IMR-90 (cell line): ENCODE data around the gene ITIH4. TPM values are rescaled to one million over a fixed set of nuclear protein-coding genes. Genes with fewer than 3 reads are reported as not detected.

ENCODE experiments used
- ATAC-seq: fragments of 200-7000 bp; cut with Tn5 transposase; 2 replicates; pipeline ENCODE4 v1.9.1; 2020; ENCODE audit warnings: low read depth, mild to moderate bottlenecking, moderate library complexity
- BruUV-seq: library from RNA; stranded (reverse); fragments of 400-500 nt; replicated peaks from 2 replicates; lab custom pipeline; 2021; lab: Mats Ljungman, UMichigan
- CTCF ChIA-PET: fragments of 300-600 bp; formaldehyde crosslinking; extraction: SDS; loops from one replicate; lab custom pipeline; 2021; ENCODE audit warnings: antibody characterized with exemption; lab: Yijun Ruan, JAX
- POLR2A ChIA-PET: fragments of 300-600 bp; sonication (Branson Sonifier 250); formaldehyde crosslinking; loops from one replicate; lab custom pipeline; 2022; ENCODE audit warnings: antibody characterized with exemption; ENCODE audit not compliant: unreplicated experiment; lab: Charles Lee
- DNase-seq: peaks from one replicate; pipeline ENCODE4 v3.0.0; 2013
- H2AFZ ChIP-seq: replicated peaks from 2 replicates; pipeline ENCODE3; 2013; ENCODE audit warnings: low read length, mild to moderate bottlenecking; ENCODE audit not compliant: poor library complexity
- H2AK5ac ChIP-seq: 2 replicates; pipeline ENCODE4 v1.6.1; 2013; ENCODE audit warnings: low read depth, low read length, inconsistent platforms
- H2AK9ac ChIP-seq: replicated peaks from 2 replicates; pipeline ENCODE3; 2013; ENCODE audit warnings: mild to moderate bottlenecking, low read depth, low read length, moderate library complexity; ENCODE audit not compliant: poor library complexity
- H2BK120ac ChIP-seq: 2 replicates; pipeline ENCODE4 v1.6.1; 2013; ENCODE audit warnings: low read depth, low read length, inconsistent platforms
- H2BK15ac ChIP-seq: 3 replicates; pipeline ENCODE4 v1.6.1; 2013; ENCODE audit warnings: low read depth, low read length, inconsistent platforms
- H2BK20ac ChIP-seq: 2 replicates; pipeline ENCODE4 v1.6.1; 2013; ENCODE audit warnings: low read depth, mild to moderate bottlenecking, inconsistent platforms, low read length, moderate library complexity
- H2BK5ac ChIP-seq: 2 replicates; pipeline ENCODE4 v1.6.1; 2013; ENCODE audit warnings: mild to moderate bottlenecking, low read depth, low read length, inconsistent platforms; ENCODE audit not compliant: poor library complexity, severe bottlenecking
- H3K14ac ChIP-seq: replicated peaks from 2 replicates; pipeline ENCODE4 v1.6.1; 2013; ENCODE audit warnings: low read depth, low read length, inconsistent platforms
- H3K18ac ChIP-seq: 2 replicates; pipeline ENCODE4 v1.6.1; 2013; ENCODE audit warnings: low read depth, low read length, control low read depth
- H3K23ac ChIP-seq: 2 replicates; pipeline ENCODE4 v1.6.1; 2013; ENCODE audit warnings: low read depth, low read length, inconsistent platforms
- H3K27ac ChIP-seq: 2 replicates; pipeline ENCODE4 v1.5.1; 2013; ENCODE audit warnings: mild to moderate bottlenecking, control low read depth, low read length; ENCODE audit not compliant: insufficient read depth
- H3K27me3 ChIP-seq: 2 replicates; pipeline ENCODE4 v1.6.1; 2013; ENCODE audit warnings: low read length; ENCODE audit not compliant: control insufficient read depth, insufficient read depth
- H3K36me3 ChIP-seq: 2 replicates; pipeline ENCODE4 v1.6.1; 2013; ENCODE audit warnings: low read length, mixed read lengths; ENCODE audit not compliant: control insufficient read depth, insufficient read depth
- H3K4ac ChIP-seq: 2 replicates; pipeline ENCODE4 v1.6.1; 2013; ENCODE audit warnings: low read depth, low read length, inconsistent platforms
- H3K4me1 ChIP-seq: 2 replicates; pipeline ENCODE4 v1.6.1; 2013; ENCODE audit warnings: low read length, mixed read lengths; ENCODE audit not compliant: control insufficient read depth, insufficient read depth
- H3K4me2 ChIP-seq: 2 replicates; pipeline ENCODE4 v1.6.1; 2013; ENCODE audit warnings: low read depth, mild to moderate bottlenecking, control low read depth, low read length, moderate library complexity
- H3K4me3 ChIP-seq: 2 replicates; pipeline ENCODE4 v1.5.1; 2013; ENCODE audit warnings: low read depth, mild to moderate bottlenecking, control low read depth, low read length, moderate library complexity; ENCODE audit not compliant: insufficient read depth
- H3K56ac ChIP-seq: 2 replicates; pipeline ENCODE4 v1.6.1; 2013; ENCODE audit warnings: low read length, inconsistent platforms; ENCODE audit not compliant: insufficient read depth; ENCODE audit errors: extremely low read depth
- H3K79me1 ChIP-seq, 2 experiments: 2 replicates each; pipeline ENCODE4 v1.6.1; 2013; ENCODE audit warnings: low read length in 2 of 2, inconsistent platforms in 1 of 2, low read depth in 1 of 2
- H3K9ac ChIP-seq: 2 replicates; pipeline ENCODE4 v1.6.1; 2013; ENCODE audit warnings: low read depth, low read length, control low read depth
- H3K9me1 ChIP-seq: 2 replicates; pipeline ENCODE4 v1.6.1; 2013; ENCODE audit warnings: low read length, inconsistent platforms; ENCODE audit not compliant: insufficient read depth
- H3K9me3 ChIP-seq: 2 replicates; pipeline ENCODE4 v1.6.1; 2013; ENCODE audit warnings: low read length; ENCODE audit not compliant: control insufficient read depth, insufficient read depth
- H4K20me1 ChIP-seq: 2 replicates; pipeline ENCODE4 v1.6.1; 2013; ENCODE audit warnings: low read length, inconsistent platforms; ENCODE audit not compliant: insufficient read depth
- H4K5ac ChIP-seq: 2 replicates; pipeline ENCODE4 v1.6.1; 2013; ENCODE audit warnings: mild to moderate bottlenecking, low read depth, low read length, control low read depth
- H4K8ac ChIP-seq, 2 experiments: 2 replicates each; pipeline ENCODE4 v1.6.1; 2013; ENCODE audit warnings: low read depth in 2 of 2, low read length in 2 of 2, control low read depth in 1 of 2, inconsistent platforms in 1 of 2
- H4K91ac ChIP-seq: 2 replicates; pipeline ENCODE4 v1.6.1; 2013; ENCODE audit warnings: low read depth, low read length, inconsistent platforms; ENCODE audit not compliant: insufficient read depth
- BHLHE40 ChIP-seq: fragments of 150-350 bp; IDR thresholded peaks from 2 replicates; pipeline ENCODE4 v1.6.1; 2016; ENCODE audit warnings: mild to moderate bottlenecking, low read depth, low read length
- CEBPB ChIP-seq: IDR thresholded peaks from 2 replicates; pipeline ENCODE4 v1.6.1; 2012; ENCODE audit warnings: low read depth, low read length, improper control_type of control experiment
- CHD1 ChIP-seq: IDR thresholded peaks from 2 replicates; pipeline ENCODE4 v1.6.1; 2012; ENCODE audit warnings: low read depth, low read length, improper control_type of control experiment
- FOS ChIP-seq: fragments of 150-350 bp; IDR thresholded peaks from 2 replicates; pipeline ENCODE4 v1.6.1; 2016; ENCODE audit warnings: low read depth, low read length
- MAFK ChIP-seq: IDR thresholded peaks from 2 replicates; pipeline ENCODE4 v1.6.1; 2012; ENCODE audit warnings: low read depth, low read length, improper control_type of control experiment
- MAZ ChIP-seq: IDR thresholded peaks from 2 replicates; pipeline ENCODE4 v1.6.1; 2012; ENCODE audit warnings: low read depth, mild to moderate bottlenecking, low read length, improper control_type of control experiment, moderate library complexity, borderline replicate concordance
- MXI1 ChIP-seq: IDR thresholded peaks from 2 replicates; pipeline ENCODE4 v1.6.1; 2012; ENCODE audit warnings: low read depth, mild to moderate bottlenecking, low read length, moderate library complexity, borderline replicate concordance
- NFE2L2 ChIP-seq: fragments of 150-350 bp; IDR thresholded peaks from 2 replicates; pipeline ENCODE4 v1.6.1; 2016; ENCODE audit warnings: low read depth, mild to moderate bottlenecking, low read length
- POLR2A ChIP-seq: IDR thresholded peaks from 2 replicates; pipeline ENCODE4 v1.6.1; 2012; ENCODE audit warnings: mild to moderate bottlenecking, low read depth, low read length
- RAD21 ChIP-seq: IDR thresholded peaks from 2 replicates; pipeline ENCODE4 v1.6.1; 2012; ENCODE audit warnings: low read length, improper control_type of control experiment
- RCOR1 ChIP-seq: IDR thresholded peaks from 2 replicates; pipeline ENCODE4 v1.6.1; 2012; ENCODE audit warnings: mild to moderate bottlenecking, low read length, improper control_type of control experiment; ENCODE audit not compliant: insufficient replicate concordance
- RFX5 ChIP-seq: IDR thresholded peaks from 2 replicates; pipeline ENCODE4 v1.8.0; 2012; ENCODE audit warnings: low read depth, mild to moderate bottlenecking, low read length, moderate library complexity
- SMC3 ChIP-seq: fragments of 150-350 bp; IDR thresholded peaks from 2 replicates; pipeline ENCODE4 v1.6.1; 2016; ENCODE audit warnings: low read depth, mild to moderate bottlenecking, antibody characterized with exemption, low read length, moderate library complexity
- USF2 ChIP-seq: fragments of 150-350 bp; IDR thresholded peaks from 2 replicates; pipeline ENCODE4 v1.6.1; 2017; ENCODE audit warnings: mild to moderate bottlenecking, antibody characterized with exemption, low read length, low read depth
- WGBS, 2 experiments: methylation state at CpG; one replicate each; pipeline versions ENCODE4 v1.1.5 to v1.1.7; 2013; ENCODE audit warnings: missing lambda C conversion rate in 2 of 2; ENCODE audit not compliant: insufficient read length in 1 of 2; ENCODE audit errors: extremely low coverage in 2 of 2; 5-methylcytosine and 5-hydroxymethylcytosine counted together
- dilution Hi-C: fragments of 300-500 bp; cut with HindIII; formaldehyde crosslinking; loops from one replicate; pipeline ENCODE4 v1.14.3; 2018; ENCODE audit warnings: low sequenced_read_pairs; ENCODE audit not compliant: unreplicated experiment
- in situ Hi-C: fragments of 300-500 bp; cut with MboI; formaldehyde crosslinking; loops from 3 replicates; pipeline ENCODE4 v1.14.3; 2019; ENCODE audit warnings: low sequenced_read_pairs, inconsistent platforms, mixed read lengths
- intact Hi-C: fragments of 100-400 bp; cut with micrococcal nuclease; formaldehyde crosslinking; loops from 2 replicates; pipeline ENCODE4 v1.10.0; 2022
- polyA plus RNA-seq, 3 experiments: library from polyadenylated mRNA; depleted of rRNA; stranded (reverse); fragments of >200 nt; gene quantifications; 2 replicates each; pipeline ENCODE4 v1.2.3, GENCODE V29; 2012; ENCODE audit warnings: low replicate concordance in 1 of 3
- total RNA-seq: library from RNA; depleted of rRNA; stranded (reverse); fragments of >200 nt; gene quantifications from 2 replicates; pipeline ENCODE4 v1.2.3, GENCODE V29; 2012
- TF ChIP-seq, protein P1 (sequence below): conservative IDR thresholded peaks from 2 replicates; pipeline ENCODE4 v1.5.1; 2012; ENCODE audit warnings: mild to moderate bottlenecking, low read depth, low read length, improper control_type of control experiment
- TF ChIP-seq, protein P2 (sequence below): fragments of 150-350 bp; IDR thresholded peaks from 2 replicates; pipeline ENCODE4 v1.6.1; 2016; ENCODE audit warnings: low read depth, mild to moderate bottlenecking, low read length, moderate library complexity, borderline replicate concordance

The ITIH4 gene
- total and polyA plus RNA-seq, 2 of the 4 experiments (the other 2 are of a cell fraction), result 0.26 to 0.36 TPM

DNA sequence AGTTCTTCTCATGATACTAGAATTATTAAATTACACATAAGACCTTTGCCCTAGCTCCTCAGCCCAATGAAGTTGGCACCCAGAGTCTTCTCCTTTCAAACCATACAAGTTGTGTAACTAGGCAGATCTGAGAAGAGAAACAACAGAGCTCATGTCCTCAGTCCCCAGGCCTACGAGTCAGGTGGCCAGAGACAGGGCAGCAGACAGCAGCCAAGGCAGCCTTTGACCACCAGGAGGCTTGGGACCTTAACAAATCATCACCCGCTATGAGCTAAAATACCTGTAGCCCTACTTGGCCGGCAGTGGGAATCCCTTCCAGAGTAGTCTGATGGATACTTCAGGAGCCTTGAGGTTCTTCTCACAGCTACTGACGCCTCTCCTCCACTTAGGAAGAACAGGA lies 48.6 kb upstream of the ITIH4 start:
- no peak overlapping the region for H3K23ac ChIP-seq

More for the DNA sequence above, 48.6 kb upstream of the ITIH4 start:
- no peak overlapping the region for H3K9ac ChIP-seq
- intact Hi-C loops (no loop called here), in situ Hi-C loops (no loop called here), dilution Hi-C loops (no loop called here)
- no peak overlapping the region for H3K14ac ChIP-seq
- H3K79me1 ChIP-seq, result peaks cover 13 to 56% of the 10 kb centered on the region in 2 experiments; a peak in 3 of 4 replicates
- no peaks in the 10 kb centered on the region for H4K20me1 ChIP-seq
- no TSS peak for BruUV-seq
- H3K4ac ChIP-seq, result no peak overlapping the region
- no peak overlapping the region for H2AK9ac ChIP-seq
- H2BK20ac ChIP-seq, result no peak overlapping the region
- H3K56ac ChIP-seq, result no peak overlapping the region
- H4K91ac ChIP-seq, result no peak overlapping the region
- no peak overlapping the region for H2BK120ac ChIP-seq
- H4K5ac ChIP-seq, result no peak overlapping the region
- no peak overlapping the region for H3K4me3 ChIP-seq
- no CpG with 5 or more reads among the region's 4 CpGs for WGBS, 2 experiments
- H2BK5ac ChIP-seq, result no peak overlapping the region
- ChIA-PET POLR2A (no interaction called here), CTCF (no interaction called here)
- no peak for ATAC-seq
- no peak overlapping the region for H2AK5ac ChIP-seq
- no peaks in the 10 kb centered on the region for H3K9me3 ChIP-seq
- H4K8ac ChIP-seq, result no peak overlapping the region
- no peak overlapping the region for H3K18ac ChIP-seq
- no peak overlapping the region for H3K4me2 ChIP-seq
- TF ChIP-seq MAZ (no peak), RAD21 (no peak), FOS (no peak), CHD1 (no peak), POLR2A (no peak), RCOR1 (no peak), SMC3 (no peak), BHLHE40 (no peak), USF2 (no peak), MXI1 (no peak), MAFK (no peak), CEBPB (no peak), NFE2L2 (no peak), RFX5 (no peak; the same call in 1 of the 2 replicates)
- TF ChIP-seq, protein P1, sequence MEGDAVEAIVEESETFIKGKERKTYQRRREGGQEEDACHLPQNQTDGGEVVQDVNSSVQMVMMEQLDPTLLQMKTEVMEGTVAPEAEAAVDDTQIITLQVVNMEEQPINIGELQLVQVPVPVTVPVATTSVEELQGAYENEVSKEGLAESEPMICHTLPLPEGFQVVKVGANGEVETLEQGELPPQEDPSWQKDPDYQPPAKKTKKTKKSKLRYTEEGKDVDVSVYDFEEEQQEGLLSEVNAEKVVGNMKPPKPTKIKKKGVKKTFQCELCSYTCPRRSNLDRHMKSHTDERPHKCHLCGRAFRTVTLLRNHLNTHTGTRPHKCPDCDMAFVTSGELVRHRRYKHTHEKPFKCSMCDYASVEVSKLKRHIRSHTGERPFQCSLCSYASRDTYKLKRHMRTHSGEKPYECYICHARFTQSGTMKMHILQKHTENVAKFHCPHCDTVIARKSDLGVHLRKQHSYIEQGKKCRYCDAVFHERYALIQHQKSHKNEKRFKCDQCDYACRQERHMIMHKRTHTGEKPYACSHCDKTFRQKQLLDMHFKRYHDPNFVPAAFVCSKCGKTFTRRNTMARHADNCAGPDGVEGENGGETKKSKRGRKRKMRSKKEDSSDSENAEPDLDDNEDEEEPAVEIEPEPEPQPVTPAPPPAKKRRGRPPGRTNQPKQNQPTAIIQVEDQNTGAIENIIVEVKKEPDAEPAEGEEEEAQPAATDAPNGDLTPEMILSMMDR, result no peak
- TF ChIP-seq, protein P2, sequence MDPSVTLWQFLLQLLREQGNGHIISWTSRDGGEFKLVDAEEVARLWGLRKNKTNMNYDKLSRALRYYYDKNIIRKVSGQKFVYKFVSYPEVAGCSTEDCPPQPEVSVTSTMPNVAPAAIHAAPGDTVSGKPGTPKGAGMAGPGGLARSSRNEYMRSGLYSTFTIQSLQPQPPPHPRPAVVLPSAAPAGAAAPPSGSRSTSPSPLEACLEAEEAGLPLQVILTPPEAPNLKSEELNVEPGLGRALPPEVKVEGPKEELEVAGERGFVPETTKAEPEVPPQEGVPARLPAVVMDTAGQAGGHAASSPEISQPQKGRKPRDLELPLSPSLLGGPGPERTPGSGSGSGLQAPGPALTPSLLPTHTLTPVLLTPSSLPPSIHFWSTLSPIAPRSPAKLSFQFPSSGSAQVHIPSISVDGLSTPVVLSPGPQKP, result no peak
- H3K36me3 ChIP-seq, result peaks cover 3% of the 10 kb centered on the region; the same call in 1 of the 2 replicates
- no peaks in the 10 kb centered on the region for H3K27me3 ChIP-seq
- H2AFZ ChIP-seq, result no peak overlapping the region
- no peak overlapping the region for H2BK15ac ChIP-seq
- H3K27ac ChIP-seq, result no peak overlapping the region
- peaks cover 9% of the 10 kb centered on the region for H3K4me1 ChIP-seq
- DNase-seq, result no peak
- peaks cover 6% of the 10 kb centered on the region; the same call in 1 of the 2 replicates for H3K9me1 ChIP-seq
